HCT116 (cell line): ENCODE data around the gene CFAP57. TPM values are rescaled to one million over a fixed set of nuclear protein-coding genes. Genes with fewer than 3 reads are reported as not detected.

Experiments used
- ATAC-seq: fragments of 200-7000 bp; cut with Tn5 transposase; 2 replicates; pipeline ENCODE4 v1.9.1; 2020; ENCODE audit warnings: mild to moderate bottlenecking, moderate library complexity
- BruUV-seq: library from RNA; stranded (reverse); fragments of 400-500 nt; replicated peaks from 2 replicates; lab custom pipeline; 2021; lab: Mats Ljungman, UMichigan
- CTCF ChIA-PET: fragments of 300-600 bp; sonication (Branson Sonifier 250); formaldehyde crosslinking; loops from one replicate; lab custom pipeline; 2021; ENCODE audit warnings: antibody characterized with exemption; lab: Charles Lee
- POLR2A ChIA-PET: fragments of 300-600, 350-600 bp; sonication (Branson Sonifier 250); formaldehyde crosslinking; loops from one replicate; lab custom pipeline; 2021; ENCODE audit warnings: antibody characterized with exemption; lab: Charles Lee
- RAD21 ChIA-PET, 2 experiments: fragments of 300-600 bp; sonication (Branson Sonifier 250); formaldehyde crosslinking; loops; one replicate each; lab custom pipeline; 2023; ENCODE audit warnings: low total read pairs in 2 of 2; ENCODE audit not compliant: uncharacterized antibody in 2 of 2, unreplicated experiment in 2 of 2, low non-redundant PET in 1 of 2; lab: Charles Lee
- DNase-seq: peaks from one replicate; pipeline ENCODE4 v3.0.0-alpha.2; 2010; ENCODE audit warnings: low read depth, low spot score
- H2AFZ ChIP-seq: fragments of 200-600 bp; shearing (Covaris generic), sonication (generic); 2 replicates; pipeline ENCODE4 v1.6.1; 2017; ENCODE audit warnings: low read depth, mixed run types, mixed read lengths, antibody characterized with exemption, low read length; ENCODE audit not compliant: poor library complexity, severe bottlenecking
- H3K27ac ChIP-seq: 2 replicates; pipeline ENCODE4 v1.5.1; 2012; ENCODE audit warnings: low read depth, low read length
- H3K27me3 ChIP-seq: fragments of 200-600 bp; sonication (generic); 2 replicates; pipeline ENCODE4 v1.6.1; 2016; ENCODE audit warnings: mixed run types, low read length, mixed read lengths; ENCODE audit not compliant: insufficient read depth
- H3K36me3 ChIP-seq, 2 experiments: fragments of 200-500 bp in 1 of 2; fragments of 200-600 bp in 1 of 2; sonication (Bioruptor generic) in 1 of 2; sonication (generic) in 1 of 2; 2 replicates each; pipeline versions ENCODE4 v1.5.1 to v1.6.1; 2014 to 2016; ENCODE audit warnings: low read length in 2 of 2, inconsistent platforms in 1 of 2, mixed read lengths in 1 of 2, mixed run types in 1 of 2; ENCODE audit not compliant: insufficient read depth in 2 of 2, control insufficient read depth in 1 of 2
- H3K4me1 ChIP-seq, 2 experiments: fragments of 200-600 bp in 1 of 2; sonication (generic) in 1 of 2; 2 replicates each; pipeline versions ENCODE4 v1.5.1 to v1.6.1; 2012 to 2017; ENCODE audit warnings: low read length in 2 of 2, inconsistent platforms in 1 of 2, mild to moderate bottlenecking in 1 of 2, mixed read lengths in 1 of 2, mixed run types in 1 of 2, moderate library complexity in 1 of 2; ENCODE audit not compliant: insufficient read depth in 2 of 2, control insufficient read depth in 1 of 2
- H3K4me2 ChIP-seq: fragments of 200-600 bp; sonication (generic); 2 replicates; pipeline ENCODE4 v1.6.1; 2017; ENCODE audit warnings: mixed run types, low read length, mixed read lengths
- H3K4me3 ChIP-seq, 2 experiments: fragments of 200-600 bp in 1 of 2; sonication (generic) in 1 of 2; replicated peaks in 1 of 2; 2 replicates each; pipeline ENCODE4 v1.5.1; 2011 to 2016; ENCODE audit warnings: low read length in 2 of 2, control low read depth in 1 of 2, low read depth in 1 of 2, mild to moderate bottlenecking in 1 of 2, mixed read lengths in 1 of 2, mixed run types in 1 of 2
- H3K79me2 ChIP-seq: fragments of 200-600 bp; sonication (generic); 2 replicates; pipeline ENCODE4 v1.6.1; 2017; ENCODE audit warnings: mild to moderate bottlenecking, mixed run types, low read length, moderate library complexity, mixed read lengths; ENCODE audit not compliant: insufficient read depth
- H3K9ac ChIP-seq: fragments of 200-600 bp; sonication (generic); 2 replicates; pipeline ENCODE4 v1.6.1; 2016; ENCODE audit warnings: low read length, mixed read lengths
- H3K9me2 ChIP-seq: fragments of 200-600 bp; sonication (generic), shearing (Covaris generic); 2 replicates; pipeline ENCODE4 v1.6.1; 2017; ENCODE audit warnings: mixed run types, mild to moderate bottlenecking, moderate library complexity; ENCODE audit not compliant: insufficient read depth
- H3K9me3 ChIP-seq, 2 experiments: fragments of 200-500 bp in 1 of 2; fragments of 200-600 bp in 1 of 2; sonication (Bioruptor generic) in 1 of 2; sonication (generic) in 1 of 2; 2 replicates each; pipeline ENCODE4 v1.6.1; 2014 to 2017; ENCODE audit warnings: low read length in 2 of 2, mixed read lengths in 2 of 2, inconsistent platforms in 1 of 2, low read depth in 1 of 2, mild to moderate bottlenecking in 1 of 2, mixed run types in 1 of 2, moderate library complexity in 1 of 2; ENCODE audit not compliant: control insufficient read depth in 1 of 2, insufficient read depth in 1 of 2
- H4K20me1 ChIP-seq: fragments of 200-600 bp; sonication (generic), shearing (Covaris generic); 2 replicates; pipeline ENCODE4 v1.6.1; 2017; ENCODE audit warnings: mixed run types, mild to moderate bottlenecking, moderate library complexity; ENCODE audit not compliant: insufficient read depth
- CBX3 ChIP-seq: IDR thresholded peaks from 2 replicates; pipeline ENCODE4 v1.6.1; 2012; ENCODE audit warnings: low read depth
- CEBPB ChIP-seq: IDR thresholded peaks from 2 replicates; pipeline ENCODE4 v1.6.1; 2012; ENCODE audit warnings: low read depth
- EGR1 ChIP-seq: IDR thresholded peaks from 2 replicates; pipeline ENCODE4 v1.6.1; 2012; ENCODE audit warnings: low read depth
- EZH2 ChIP-seq: fragments of 200-600 bp; sonication (generic); IDR thresholded peaks from 2 replicates; pipeline ENCODE4 v1.6.1; 2017; ENCODE audit warnings: antibody characterized with exemption, mixed run types
- EZH2phosphoT487 ChIP-seq: fragments of 200-600 bp; IDR thresholded peaks from 2 replicates; pipeline ENCODE4 v1.6.1; 2018; ENCODE audit warnings: antibody characterized with exemption, borderline replicate concordance
- FOSL1 ChIP-seq: IDR thresholded peaks from 2 replicates; pipeline ENCODE4 v1.6.1; 2012; ENCODE audit warnings: low read depth
- MAX ChIP-seq: IDR thresholded peaks from 2 replicates; pipeline ENCODE4 v1.6.1; 2012
- POLR2A ChIP-seq: IDR thresholded peaks from 2 replicates; pipeline ENCODE4 v1.7.0; 2011; ENCODE audit warnings: borderline replicate concordance; ENCODE audit not compliant: insufficient read depth, insufficient read length; ENCODE audit errors: extremely low read depth
- POLR2AphosphoS5 ChIP-seq: IDR thresholded peaks from 2 replicates; pipeline ENCODE4 v1.6.1; 2011; ENCODE audit warnings: mild to moderate bottlenecking, low read depth, low read length, moderate library complexity
- RAD21 ChIP-seq: IDR thresholded peaks from 2 replicates; pipeline ENCODE4 v1.6.1; 2012; ENCODE audit warnings: low read depth, mild to moderate bottlenecking
- REST ChIP-seq: IDR thresholded peaks from 2 replicates; pipeline ENCODE4 v1.6.1; 2012; ENCODE audit warnings: low read depth
- SIN3A ChIP-seq: IDR thresholded peaks from 2 replicates; pipeline ENCODE4 v1.6.1; 2012; ENCODE audit warnings: low read depth
- SP1 ChIP-seq: IDR thresholded peaks from 2 replicates; pipeline ENCODE4 v1.6.1; 2012; ENCODE audit warnings: low read depth
- SRF ChIP-seq: IDR thresholded peaks from 2 replicates; pipeline ENCODE4 v1.6.1; 2012; ENCODE audit warnings: low read depth
- YY1 ChIP-seq: IDR thresholded peaks from 2 replicates; pipeline ENCODE4 v1.6.1; 2011; ENCODE audit warnings: low read length, low read depth, moderate library complexity, mild to moderate bottlenecking; ENCODE audit not compliant: insufficient replicate concordance; ENCODE audit errors: extremely low read depth
- ZBTB33 ChIP-seq: IDR thresholded peaks from 2 replicates; pipeline ENCODE4 v1.6.1; 2011; ENCODE audit warnings: mild to moderate bottlenecking, low read length, moderate library complexity; ENCODE audit not compliant: insufficient replicate concordance; ENCODE audit errors: extremely low read depth
- ZNF274 ChIP-seq: fragments of 200-500 bp; sonication (Bioruptor generic); IDR thresholded peaks from 2 replicates; pipeline ENCODE4 v1.6.1; 2014; ENCODE audit warnings: mild to moderate bottlenecking, low read depth, low read length, inconsistent platforms
- intact Hi-C: fragments of 100-400 bp; cut with micrococcal nuclease; formaldehyde crosslinking; loops from 2 replicates; pipeline ENCODE4 v1.10.0; 2022
- total RNA-seq: library from RNA; stranded (reverse); gene quantifications from one replicate; pipeline ENCODE4 v1.2.1, GENCODE V29; 2021; ENCODE audit not compliant: unreplicated experiment
- TF ChIP-seq, protein P1 (sequence below), 3 experiments: fragments of 200-600 bp in 1 of 3; sonication (generic) in 1 of 3; IDR thresholded peaks in 2 of 3; conservative IDR thresholded peaks in 1 of 3; 2 replicates each; pipeline ENCODE4 v1.5.1; 2012 to 2017; ENCODE audit warnings: low read depth in 2 of 3, low read length in 2 of 3, antibody characterized with exemption in 1 of 3, borderline replicate concordance in 1 of 3, control low read depth in 1 of 3, mild to moderate bottlenecking in 1 of 3, mixed read lengths in 1 of 3, mixed run types in 1 of 3, moderate library complexity in 1 of 3; ENCODE audit not compliant: insufficient read depth in 1 of 3

Gene CFAP57
- total RNA-seq, 1 experiment from 2014 or later, result 0.49 TPM

DNA sequence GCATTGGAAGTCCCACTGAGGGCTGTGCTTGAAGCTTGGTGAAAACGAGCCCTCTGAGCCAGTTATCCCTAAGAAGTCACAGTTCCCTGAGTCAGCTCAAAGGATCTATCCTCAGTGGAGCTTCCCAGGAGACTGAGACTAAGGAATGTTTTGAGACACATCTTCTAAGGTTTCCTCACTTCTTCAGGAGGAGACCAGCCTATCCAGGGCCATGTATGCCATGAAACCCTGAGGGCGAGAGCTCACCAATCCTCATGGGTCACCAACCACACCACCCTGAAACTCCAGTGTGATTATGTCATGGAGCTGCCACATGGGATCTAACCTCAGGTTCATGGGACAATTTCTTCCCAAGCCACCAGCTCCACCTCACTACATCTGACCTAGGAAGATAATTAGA lies 121.0 kb downstream of the CFAP57 start:
- H3K4me1 ChIP-seq, result peaks cover 8 to 16% of the 10 kb centered on the region in 2 experiments; a peak in 3 of 4 replicates
- no peaks in the 10 kb centered on the region for H3K79me2 ChIP-seq
- BruUV-seq, result no TSS peak
- ChIA-PET RAD21 (no interaction called here), POLR2A (no interaction called here), CTCF (interaction anchor here (1.9 kb wide), 1 partner anchor 7 kb away, joined by 11 read pairs; the partner anchor contains the start of gene C1orf210)
- H3K27ac ChIP-seq, result no peak overlapping the region
- no peak overlapping the region for H3K4me2 ChIP-seq
- intact Hi-C loops, result no loop called here
- H3K36me3 ChIP-seq, result no peaks in the 10 kb centered on the region
- H3K9me2 ChIP-seq, result no peaks in the 10 kb centered on the region
- ATAC-seq (no peak), DNase-seq (no peak)
- no peak overlapping the region for H2AFZ ChIP-seq
- 0 out of 2 replicates have a peak, but pooled peaks cover under 1% of the 10 kb centered on the region for H3K27me3 ChIP-seq
- no peaks in the 10 kb centered on the region for H4K20me1 ChIP-seq
- H3K4me3 ChIP-seq, result no peak overlapping the region
- TF ChIP-seq POLR2A, result no peak
- no peak for TF ChIP-seq SRF
- TF ChIP-seq YY1, result no peak
- TF ChIP-seq, protein P1, sequence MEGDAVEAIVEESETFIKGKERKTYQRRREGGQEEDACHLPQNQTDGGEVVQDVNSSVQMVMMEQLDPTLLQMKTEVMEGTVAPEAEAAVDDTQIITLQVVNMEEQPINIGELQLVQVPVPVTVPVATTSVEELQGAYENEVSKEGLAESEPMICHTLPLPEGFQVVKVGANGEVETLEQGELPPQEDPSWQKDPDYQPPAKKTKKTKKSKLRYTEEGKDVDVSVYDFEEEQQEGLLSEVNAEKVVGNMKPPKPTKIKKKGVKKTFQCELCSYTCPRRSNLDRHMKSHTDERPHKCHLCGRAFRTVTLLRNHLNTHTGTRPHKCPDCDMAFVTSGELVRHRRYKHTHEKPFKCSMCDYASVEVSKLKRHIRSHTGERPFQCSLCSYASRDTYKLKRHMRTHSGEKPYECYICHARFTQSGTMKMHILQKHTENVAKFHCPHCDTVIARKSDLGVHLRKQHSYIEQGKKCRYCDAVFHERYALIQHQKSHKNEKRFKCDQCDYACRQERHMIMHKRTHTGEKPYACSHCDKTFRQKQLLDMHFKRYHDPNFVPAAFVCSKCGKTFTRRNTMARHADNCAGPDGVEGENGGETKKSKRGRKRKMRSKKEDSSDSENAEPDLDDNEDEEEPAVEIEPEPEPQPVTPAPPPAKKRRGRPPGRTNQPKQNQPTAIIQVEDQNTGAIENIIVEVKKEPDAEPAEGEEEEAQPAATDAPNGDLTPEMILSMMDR (IDR thresholded peaks at IDR 0.05 in 2 of 3, conservative IDR thresholded peaks at IDR 0.05 in 1 of 3; ENCODE audit: borderline replicate concordance in 1 of 3, insufficient read depth in 1 of 3, low read depth in 2 of 3, low read length in 2 of 3), result no peak
- no peak for TF ChIP-seq SP1
- no peak for TF ChIP-seq REST
- no peak for TF ChIP-seq SIN3A
- TF ChIP-seq POLR2AphosphoS5, result no peak
- no peak for TF ChIP-seq ZBTB33
- no peak for TF ChIP-seq FOSL1
- no peak for TF ChIP-seq EZH2phosphoT487
- no peak for TF ChIP-seq RAD21
- TF ChIP-seq CBX3, result no peak
- TF ChIP-seq EZH2, result no peak
- no peak for TF ChIP-seq EGR1
- TF ChIP-seq ZNF274, result no peak
- TF ChIP-seq CEBPB, result no peak
- TF ChIP-seq MAX, result no peak
- no peak overlapping the region for H3K9ac ChIP-seq
- no peaks in the 10 kb centered on the region for H3K9me3 ChIP-seq
